Activated B cell treated with CpG ODN at 0.5 μM for 24 hours (primary cell): Measurements from ENCODE around the gene DCAF4. TPM values are rescaled to one million over a fixed set of nuclear protein-coding genes. Genes with fewer than 3 reads are reported as not detected.
A peak's percentile ranks its signal among the peaks of the same experiment; 100 is the strongest.

Experiments used
- ATAC-seq: fragments of 200-7000 bp; cut with Tn5 transposase; one replicate; pipeline ENCODE4 v1.10.0; 2021; ENCODE audit warnings: low read depth, mild to moderate bottlenecking, moderate library complexity
- CTCF ChIA-PET: fragments of 350-600 bp; sonication (Branson Sonifier 250); formaldehyde crosslinking; loops from one replicate; lab custom pipeline; 2021; ENCODE audit warnings: antibody characterized with exemption; lab: Charles Lee
- POLR2A ChIA-PET: fragments of 350-600 bp; sonication (Branson Sonifier 250); formaldehyde crosslinking; loops from one replicate; lab custom pipeline; 2021; ENCODE audit warnings: antibody characterized with exemption; lab: Charles Lee
- DNase-seq: peaks from one replicate; pipeline ENCODE4 v3.0.0; 2022
- H3K27ac Mint-ChIP-seq: one replicate; pipeline ENCODE4 v1.8.0; 2020; ENCODE audit warnings: mixed read lengths
- H3K27me3 Mint-ChIP-seq: one replicate; pipeline ENCODE4 v1.8.0; 2021; ENCODE audit warnings: mixed read lengths
- H3K36me3 Mint-ChIP-seq: one replicate; pipeline ENCODE4 v1.8.0; 2021; ENCODE audit warnings: low read depth, mixed read lengths
- H3K4me1 Mint-ChIP-seq: one replicate; pipeline ENCODE4 v1.8.0; 2021; ENCODE audit warnings: mixed read lengths
- H3K4me3 Mint-ChIP-seq: one replicate; pipeline ENCODE4 v1.8.0; 2020; ENCODE audit warnings: mild to moderate bottlenecking, mixed read lengths
- H3K9me3 Mint-ChIP-seq: one replicate; pipeline ENCODE4 v1.8.0; 2020; ENCODE audit warnings: mixed read lengths
- intact Hi-C: fragments of 100-400 bp; cut with micrococcal nuclease; formaldehyde crosslinking; loops from one replicate; pipeline ENCODE4 v1.15.1; 2024
- total RNA-seq: library from RNA; stranded (reverse); gene quantifications from 2 replicates; pipeline ENCODE4 v1.2.3, GENCODE V29; 2022
- TF ChIP-seq, protein P1 (sequence below): fragments of 200-600 bp; IDR thresholded peaks from one replicate; pipeline ENCODE4 v1.8.0; 2022; ENCODE audit warnings: antibody characterized with exemption, mild to moderate bottlenecking

Gene DCAF4
- total RNA-seq, 1 donor from 2014 or later, result 38.7 TPM

DNA sequence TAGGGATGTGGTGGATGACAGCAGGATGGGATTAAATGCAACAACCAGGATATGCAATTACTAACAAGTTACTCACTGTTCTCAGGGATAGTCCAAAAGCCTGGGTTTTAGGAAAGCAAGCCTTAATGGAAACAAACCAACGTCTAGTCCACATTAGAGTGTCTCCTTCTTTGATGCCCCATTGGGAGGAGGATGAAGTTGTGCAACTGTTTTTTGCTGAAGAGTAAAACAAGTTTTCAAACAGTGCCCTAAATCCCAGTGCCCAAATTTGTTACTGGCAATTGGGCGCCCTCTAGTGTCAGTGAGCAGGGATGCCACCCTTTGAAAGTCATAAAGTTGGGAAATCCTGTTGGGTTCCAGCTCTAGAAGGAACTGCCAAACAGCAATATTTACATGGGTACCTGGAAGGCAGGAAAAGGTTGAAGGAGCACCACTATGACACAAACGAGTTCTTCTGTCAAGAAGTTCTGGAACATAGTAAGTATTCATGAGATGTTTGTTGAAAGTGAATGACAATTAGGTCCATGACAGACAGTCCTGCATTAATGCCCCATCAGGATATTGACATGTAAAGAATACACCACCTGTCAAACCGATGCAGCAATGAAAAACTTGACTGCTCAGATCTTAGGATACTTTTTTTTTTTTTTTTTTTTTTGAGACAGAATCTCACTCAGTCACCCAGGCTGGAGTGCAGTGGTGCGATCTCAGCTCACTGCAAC, 21.3 kb upstream of the DCAF4 start:
- TF ChIP-seq, protein P1, sequence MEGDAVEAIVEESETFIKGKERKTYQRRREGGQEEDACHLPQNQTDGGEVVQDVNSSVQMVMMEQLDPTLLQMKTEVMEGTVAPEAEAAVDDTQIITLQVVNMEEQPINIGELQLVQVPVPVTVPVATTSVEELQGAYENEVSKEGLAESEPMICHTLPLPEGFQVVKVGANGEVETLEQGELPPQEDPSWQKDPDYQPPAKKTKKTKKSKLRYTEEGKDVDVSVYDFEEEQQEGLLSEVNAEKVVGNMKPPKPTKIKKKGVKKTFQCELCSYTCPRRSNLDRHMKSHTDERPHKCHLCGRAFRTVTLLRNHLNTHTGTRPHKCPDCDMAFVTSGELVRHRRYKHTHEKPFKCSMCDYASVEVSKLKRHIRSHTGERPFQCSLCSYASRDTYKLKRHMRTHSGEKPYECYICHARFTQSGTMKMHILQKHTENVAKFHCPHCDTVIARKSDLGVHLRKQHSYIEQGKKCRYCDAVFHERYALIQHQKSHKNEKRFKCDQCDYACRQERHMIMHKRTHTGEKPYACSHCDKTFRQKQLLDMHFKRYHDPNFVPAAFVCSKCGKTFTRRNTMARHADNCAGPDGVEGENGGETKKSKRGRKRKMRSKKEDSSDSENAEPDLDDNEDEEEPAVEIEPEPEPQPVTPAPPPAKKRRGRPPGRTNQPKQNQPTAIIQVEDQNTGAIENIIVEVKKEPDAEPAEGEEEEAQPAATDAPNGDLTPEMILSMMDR, result no peak
- Mint-ChIP-seq H3K9me3 (no peaks in the 10 kb centered on the region), H3K4me3 (no peak overlapping the region), H3K36me3 (no peaks in the 10 kb centered on the region), H3K4me1 (peaks cover 17% of the 10 kb centered on the region), H3K27me3 (no peaks in the 10 kb centered on the region), H3K27ac (no peak overlapping the region)
- POLR2A ChIA-PET, result interaction anchor here (0.6 to 1.4 kb wide), 2 partner anchors 388 to 389 kb away, joined by 4 to 17 read pairs; no protein-coding TSS in a partner anchor
- ATAC-seq, result peak; percentile 79
- DNase-seq, result no peak
- CTCF ChIA-PET, result interaction anchor here (0.6 to 5.0 kb wide), 18 partner anchors 9 to 428 kb away, joined by 3 to 236 read pairs (median 4); partner anchors contain the start of gene DPF3
- intact Hi-C loops, result loop anchor here (1.0 kb wide), 4 partner anchors 11 to 388 kb away; partner anchors contain the start of genes DCAF4 and DPF3

DNA sequence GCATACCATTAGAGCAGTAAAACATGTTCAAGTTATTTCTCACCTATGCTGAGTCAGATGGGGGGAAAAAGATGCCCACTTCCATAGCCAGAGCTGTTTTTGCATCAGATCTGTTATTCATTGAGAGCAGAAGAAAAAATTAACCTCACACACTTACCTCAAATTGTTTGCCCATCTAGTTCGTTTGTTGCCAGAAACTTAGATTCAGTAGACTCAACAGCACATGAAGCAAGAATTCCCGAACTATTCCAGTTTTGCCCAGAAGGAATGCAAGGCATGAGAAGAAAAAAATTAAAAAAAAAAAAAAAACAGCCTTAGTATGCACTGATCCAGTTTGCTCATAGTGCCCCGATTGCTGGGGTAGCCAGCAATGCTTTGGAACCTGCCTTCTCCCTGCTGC, 19.9 kb upstream of the DCAF4 start:
- Mint-ChIP-seq H3K9me3 (no peaks in the 10 kb centered on the region), H3K27me3 (no peaks in the 10 kb centered on the region), H3K4me1 (peaks cover 17% of the 10 kb centered on the region), H3K27ac (no peak overlapping the region), H3K36me3 (no peaks in the 10 kb centered on the region), H3K4me3 (no peak overlapping the region)
- intact Hi-C loops, result no loop called here
- ChIA-PET CTCF (interaction anchor here (0.7 to 5.0 kb wide), 3 partner anchors 148 to 391 kb away, joined by 3 to 236 read pairs (median 8); no protein-coding TSS in a partner anchor), POLR2A (no interaction called here)
- TF ChIP-seq, protein P1, result no peak
- ATAC-seq (no peak), DNase-seq (no peak)

DNA sequence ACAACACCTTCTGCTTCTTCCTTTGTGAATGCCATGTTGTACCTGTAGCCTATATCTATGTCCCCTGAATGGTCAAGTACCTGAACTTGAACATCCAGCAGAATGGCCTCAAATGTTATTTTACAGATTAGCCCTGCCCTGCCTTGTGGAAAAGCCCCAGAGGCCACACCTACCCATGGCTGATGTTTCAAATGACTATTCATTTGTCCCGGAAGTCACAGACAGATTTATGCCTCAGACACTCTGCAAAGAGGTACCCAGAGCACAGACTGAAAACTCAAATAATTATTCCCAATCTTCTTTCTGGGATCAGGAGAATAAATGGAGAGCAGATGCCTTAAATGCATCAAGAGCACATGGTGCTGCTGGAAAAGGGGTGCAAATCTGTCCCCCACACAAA, 19.4 kb upstream of the DCAF4 start:
- intact Hi-C loops, result no loop called here
- ChIA-PET POLR2A (no interaction called here), CTCF (interaction anchor here (1.0 to 5.0 kb wide), 3 partner anchors 388 to 391 kb away, joined by 3 to 236 read pairs (median 37); no protein-coding TSS in a partner anchor)
- no peak overlapping the region for H3K27ac Mint-ChIP-seq
- H3K4me3 Mint-ChIP-seq, result no peak overlapping the region
- no peak for ATAC-seq
- H3K9me3 Mint-ChIP-seq, result no peaks in the 10 kb centered on the region
- TF ChIP-seq, protein P1, result no peak
- H3K36me3 Mint-ChIP-seq, result no peaks in the 10 kb centered on the region
- H3K27me3 Mint-ChIP-seq, result no peaks in the 10 kb centered on the region
- peaks cover 17% of the 10 kb centered on the region for H3K4me1 Mint-ChIP-seq
- DNase-seq, result no peak

DNA sequence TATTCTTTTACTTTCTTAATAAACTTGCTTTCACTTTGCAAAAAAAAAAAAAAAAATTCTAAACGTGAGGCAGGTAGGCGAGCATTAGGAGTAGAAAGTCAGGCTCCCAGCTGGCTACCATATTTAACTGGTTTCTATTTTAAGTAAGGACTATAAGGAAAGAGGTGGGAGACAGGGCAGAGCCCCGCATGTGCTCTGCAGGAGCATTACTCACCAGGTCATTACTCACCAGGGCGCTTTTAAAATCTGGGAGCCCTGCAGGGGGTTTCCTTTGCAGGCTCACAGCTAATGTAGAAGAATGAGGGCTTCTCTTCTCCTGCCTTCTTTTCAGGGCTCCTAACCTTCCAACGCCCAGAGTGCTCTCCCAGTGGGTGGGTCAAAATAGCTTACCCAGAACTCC, 18.4 kb upstream of the DCAF4 start:
- ChIA-PET POLR2A (no interaction called here), CTCF (interaction anchor here (1.0 to 3.1 kb wide), 3 partner anchors 40 to 392 kb away, joined by 3 to 37 read pairs (median 10); no protein-coding TSS in a partner anchor)
- no peaks in the 10 kb centered on the region for H3K27me3 Mint-ChIP-seq
- peaks cover 17% of the 10 kb centered on the region for H3K4me1 Mint-ChIP-seq
- DNase-seq, result no peak
- no peak for ATAC-seq
- TF ChIP-seq, protein P1, result no peak
- H3K27ac Mint-ChIP-seq, result no peak overlapping the region
- no peak overlapping the region for H3K4me3 Mint-ChIP-seq
- no peaks in the 10 kb centered on the region for H3K9me3 Mint-ChIP-seq
- H3K36me3 Mint-ChIP-seq, result no peaks in the 10 kb centered on the region
- intact Hi-C loops, result no loop called here

DNA sequence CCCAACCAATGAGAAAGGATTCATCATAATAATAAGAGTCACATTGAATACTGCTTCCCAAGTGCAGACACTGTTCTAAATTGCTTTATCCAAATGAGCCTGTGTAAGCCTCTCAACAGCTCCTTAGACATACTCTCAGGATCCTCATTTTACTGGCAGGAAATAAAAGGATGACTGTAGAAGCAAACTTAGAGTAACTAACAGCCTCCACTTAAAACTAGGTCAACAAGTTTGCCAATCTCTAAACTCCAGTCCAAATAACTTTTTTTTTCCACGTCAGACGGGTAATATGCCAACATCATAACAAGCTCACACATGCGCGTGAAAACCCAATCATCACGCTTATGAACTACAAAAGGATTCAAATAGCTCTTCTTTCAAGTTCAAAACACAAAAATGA, 17.1 kb upstream of the DCAF4 start:
- no peak overlapping the region for H3K4me3 Mint-ChIP-seq
- no peaks in the 10 kb centered on the region for H3K9me3 Mint-ChIP-seq
- H3K27me3 Mint-ChIP-seq, result no peaks in the 10 kb centered on the region
- no peak for ATAC-seq
- no peaks in the 10 kb centered on the region for H3K36me3 Mint-ChIP-seq
- intact Hi-C loops, result no loop called here
- ChIA-PET POLR2A (interaction anchor here (0.6 to 0.7 kb wide), 2 partner anchors 55 to 364 kb away, joined by 4 to 6 read pairs; no protein-coding TSS in a partner anchor), CTCF (interaction anchor here (1.0 to 3.1 kb wide), 3 partner anchors 39 to 1315 kb away, joined by 3 to 37 read pairs (median 10); no protein-coding TSS in a partner anchor)
- peaks cover 16% of the 10 kb centered on the region for H3K4me1 Mint-ChIP-seq
- H3K27ac Mint-ChIP-seq, result no peak overlapping the region
- no peak for DNase-seq
- TF ChIP-seq, protein P1, result no peak
